Small intestine (tissue), 7 donors: ENCODE results near the gene ABI3BP. TPM values are rescaled to one million over a fixed set of nuclear protein-coding genes. Genes with fewer than 3 reads are reported as not detected.

Experiments used
- DNase-seq, 2 donors: peaks; one replicate each; pipeline versions ENCODE4 v3.0.0 to v3.0.0-alpha.2; 2013
- FAIRE-seq: peaks from 2 replicates; lab custom pipeline; 2012; peaks lifted over from hg19 to GRCh38; lab: Jason Lieb, UNC
- H3K27ac ChIP-seq, 3 donors: one replicate each; pipeline ENCODE4 v1.5.1; 2013; ENCODE audit warnings: low read length in 2 of 3, mild to moderate bottlenecking in 2 of 3, control low read depth in 1 of 3, inconsistent platforms in 1 of 3, low read depth in 1 of 3, moderate library complexity in 1 of 3
- H3K27me3 ChIP-seq, 3 donors: one replicate each; pipeline ENCODE4 v1.6.1; 2013; ENCODE audit warnings: low read length in 3 of 3, inconsistent platforms in 1 of 3; ENCODE audit not compliant: control insufficient read depth in 3 of 3, insufficient read depth in 3 of 3
- H3K36me3 ChIP-seq, 3 donors: one replicate each; pipeline ENCODE4 v1.6.1; 2013; ENCODE audit warnings: low read length in 3 of 3, inconsistent platforms in 1 of 3, low read depth in 1 of 3, mild to moderate bottlenecking in 1 of 3, moderate library complexity in 1 of 3; ENCODE audit not compliant: control insufficient read depth in 3 of 3, insufficient read depth in 2 of 3
- H3K4me1 ChIP-seq, 3 donors: one replicate each; pipeline ENCODE4 v1.6.1; 2013; ENCODE audit warnings: low read length in 2 of 3, inconsistent platforms in 1 of 3, low read depth in 1 of 3, mild to moderate bottlenecking in 1 of 3, moderate library complexity in 1 of 3; ENCODE audit not compliant: control insufficient read depth in 3 of 3, insufficient read depth in 2 of 3
- H3K4me3 ChIP-seq, 3 donors: one replicate each; pipeline ENCODE4 v1.5.1; 2013; ENCODE audit warnings: low read length in 3 of 3, control low read depth in 1 of 3, inconsistent platforms in 1 of 3, low read depth in 1 of 3, mild to moderate bottlenecking in 1 of 3, moderate library complexity in 1 of 3
- H3K9me3 ChIP-seq, 2 donors: one replicate each; pipeline ENCODE4 v1.6.1; 2013; ENCODE audit warnings: low read depth in 1 of 2, low read length in 1 of 2; ENCODE audit not compliant: control insufficient read depth in 2 of 2, insufficient read depth in 1 of 2
- WGBS, 3 donors: extraction: QIAGEN DNeasy Blood & Tissue Kit; methylation state at CpG; one replicate each; pipeline ENCODE4 v1.1.7; 2013; 5-methylcytosine and 5-hydroxymethylcytosine counted together
- polyA plus RNA-seq, 4 donors: library from polyadenylated mRNA; stranded (reverse) in 3 of 4; unstranded in 1 of 4; fragments of 200-250 nt in 3 of 4; fragments of 120-200 nt in 1 of 4; gene quantifications; one replicate each; pipeline versions ENCODE4 v1.2.1 to v1.2.3, GENCODE V29; 2013
- donor health status: healthy with polysubstance abuse.
- donor health status: control.
- donor health status: control.
- donor health status: Bipolar disorder and iron deficiency.
- donor health status: healthy.

ABI3BP gene
- polyA plus RNA-seq, 4 donors = 0.54 to 122 (median 14.4) TPM; not detected in 1

DNA sequence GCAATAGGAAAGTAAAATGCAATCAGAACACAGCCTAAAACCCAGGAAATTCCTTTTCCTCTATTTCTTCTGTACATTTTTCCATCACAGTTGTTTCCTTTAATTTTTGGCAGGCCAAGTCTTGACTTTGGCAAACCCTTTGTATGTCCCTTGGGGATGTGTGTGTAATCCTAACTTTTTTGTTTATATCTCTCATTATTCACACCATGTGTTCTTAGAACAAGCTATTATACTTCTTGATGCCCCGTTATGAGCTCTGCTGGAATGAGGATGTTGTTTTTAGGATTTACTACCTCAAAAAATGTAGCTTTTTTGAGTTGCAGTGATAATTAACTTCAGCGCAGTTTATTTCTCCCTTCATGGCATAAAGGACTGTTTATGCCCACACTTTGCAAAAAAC lies 123.4 kb downstream of the ABI3BP start:
- 61 to 86% (median 80%) methylated on average over 2 of the region's 2 CpGs for WGBS, 3 donors
- no peaks in the 10 kb centered on the region for H3K9me3 ChIP-seq
- FAIRE-seq = no peak

DNA sequence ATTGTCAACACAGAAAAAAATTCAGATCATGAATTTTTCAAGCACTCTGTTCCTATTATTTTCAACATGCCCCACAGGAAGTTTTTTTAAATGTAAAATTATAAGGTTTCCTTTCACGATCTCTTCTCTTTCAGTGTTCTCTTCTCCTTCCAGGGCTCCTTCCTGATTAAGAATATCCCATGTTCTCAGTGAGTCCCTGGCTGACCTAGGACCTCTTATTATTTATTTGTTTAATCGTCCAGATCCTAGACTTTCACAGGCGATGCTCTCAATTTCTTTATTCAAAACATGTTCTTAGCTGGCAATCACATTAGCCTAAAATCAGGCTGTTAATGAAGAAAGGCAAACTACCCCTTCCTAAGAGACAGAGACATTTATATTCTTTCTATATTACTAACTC lies 124.3 kb downstream of the ABI3BP start:
- H3K9me3 ChIP-seq = no peaks in the 10 kb centered on the region
- H3K4me1 ChIP-seq = no peaks in the 10 kb centered on the region
- WGBS, 3 donors = 71 to 85% (median 76%) methylated on average over 3 of the region's 3 CpGs
- no peak overlapping the region for H3K27ac ChIP-seq
- H3K27me3 ChIP-seq = no peaks in the 10 kb centered on the region
- DNase-seq (no peak), FAIRE-seq (no peak)
- no peaks in the 10 kb centered on the region for H3K36me3 ChIP-seq
- H3K4me3 ChIP-seq = no peak overlapping the region

More for the DNA sequence above, 123.4 kb downstream of the ABI3BP start:
- no peaks in the 10 kb centered on the region for H3K4me1 ChIP-seq
- DNase-seq = no peak
- no peak overlapping the region for H3K27ac ChIP-seq
- no peaks in the 10 kb centered on the region for H3K36me3 ChIP-seq
- H3K27me3 ChIP-seq = no peaks in the 10 kb centered on the region
- no peak overlapping the region for H3K4me3 ChIP-seq

DNA sequence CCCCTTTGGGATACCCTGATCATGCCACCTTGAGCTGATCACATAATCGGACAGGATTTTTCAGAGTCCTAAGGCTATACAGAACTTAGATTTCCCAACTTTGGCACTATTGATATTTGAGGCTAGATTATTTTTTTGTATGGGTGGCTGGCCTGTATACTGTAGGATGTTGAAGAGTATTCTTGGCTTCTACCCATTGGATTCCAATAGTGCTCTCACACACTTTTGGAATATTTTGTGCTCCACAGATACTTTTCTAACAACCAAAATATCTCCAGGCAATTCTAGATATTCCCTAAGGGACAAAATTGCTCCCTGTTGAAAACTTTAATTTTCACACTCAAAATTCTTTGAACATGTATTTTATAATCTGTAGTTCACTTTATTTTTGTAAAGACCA lies 125.1 kb downstream of the ABI3BP start:
- no peak overlapping the region for H3K27ac ChIP-seq
- DNase-seq = no peak
- no peaks in the 10 kb centered on the region for H3K9me3 ChIP-seq
- no peak for FAIRE-seq
- no peaks in the 10 kb centered on the region for H3K27me3 ChIP-seq
- no peak overlapping the region for H3K4me3 ChIP-seq
- peaks cover 0 to 2% (median 0%) of the 10 kb centered on the region in 3 donors for H3K36me3 ChIP-seq
- H3K4me1 ChIP-seq = no peaks in the 10 kb centered on the region
- 92 to 97% (median 97%) methylated on average over 1 of the region's 1 CpG for WGBS, 3 donors

DNA sequence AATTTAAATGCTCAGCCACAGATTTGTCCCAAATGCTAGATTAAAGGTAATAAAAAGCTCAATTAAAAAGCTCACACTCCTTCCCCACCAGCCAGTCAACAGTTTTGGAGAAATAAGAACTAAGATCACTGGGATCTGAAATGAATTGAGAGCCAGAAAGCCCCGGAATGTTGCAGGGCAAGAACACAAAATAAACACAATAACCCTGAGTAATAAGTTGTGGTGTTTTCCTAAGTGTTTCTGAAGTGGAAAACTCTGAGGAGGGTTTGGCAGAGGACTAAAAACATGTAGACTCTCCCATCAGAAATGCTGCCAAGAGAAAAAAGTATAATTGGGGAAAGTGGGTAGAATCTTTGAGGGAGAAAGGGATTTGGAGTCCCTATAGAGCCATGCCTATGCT lies 127.8 kb downstream of the ABI3BP start:
- WGBS, 3 donors = 26 to 38% (median 35%) methylated on average over 1 of the region's 1 CpG
- Histone ChIP-seq H3K9me3 (no peaks in the 10 kb centered on the region), H3K27ac (no peak overlapping the region), H3K4me3 (no peak overlapping the region), H3K27me3 (no peaks in the 10 kb centered on the region), H3K4me1 (no peaks in the 10 kb centered on the region), H3K36me3 (peaks cover 0 to 2% (median 0%) of the 10 kb centered on the region in 3 donors)
- DNase-seq (no peak), FAIRE-seq (no peak)

DNA sequence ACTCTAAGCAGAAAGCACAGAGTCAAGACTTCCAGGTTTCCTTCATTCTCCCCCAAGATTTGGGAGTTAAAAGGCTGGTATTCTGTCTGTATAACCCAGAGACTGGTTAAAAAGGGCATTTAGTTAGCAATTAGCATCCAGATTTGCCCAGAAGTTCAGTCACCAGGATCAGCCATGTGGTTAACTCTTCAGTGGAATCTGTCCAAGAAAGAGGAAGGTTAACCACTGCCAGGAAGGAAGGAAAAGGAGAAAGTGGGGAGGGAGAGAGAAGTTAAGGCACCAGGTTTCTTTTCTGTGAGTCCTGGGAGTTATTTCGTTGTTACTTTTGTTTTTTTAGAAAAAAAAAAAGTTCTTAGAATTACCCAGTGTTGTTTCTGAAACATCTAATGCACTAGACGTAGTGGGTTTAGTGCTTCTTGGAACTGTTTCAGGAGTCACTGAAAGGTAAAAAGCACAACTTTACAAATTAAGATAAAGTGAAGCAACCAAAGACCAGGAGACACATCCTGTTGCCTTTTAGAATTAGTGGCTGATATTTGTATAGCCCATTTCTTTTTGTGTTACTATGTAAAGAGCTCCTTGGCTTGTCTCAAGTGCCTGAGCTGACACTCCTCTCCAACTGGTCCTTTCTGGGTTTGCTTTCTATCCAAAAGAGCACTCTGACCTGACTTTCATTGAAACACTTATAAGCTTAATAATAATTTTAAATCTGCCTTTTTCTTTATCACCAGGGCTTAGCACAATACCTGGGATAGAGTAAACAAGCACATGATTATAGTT lies 128.6 kb downstream of the ABI3BP start:
- 51 to 70% (median 57%) methylated on average over 2 of the region's 2 CpGs for WGBS, 3 donors
- no peaks in the 10 kb centered on the region for H3K27me3 ChIP-seq
- H3K4me1 ChIP-seq = no peaks in the 10 kb centered on the region
- peaks cover 0 to 2% (median 0%) of the 10 kb centered on the region in 3 donors for H3K36me3 ChIP-seq
- H3K27ac ChIP-seq = no peak overlapping the region
- no peaks in the 10 kb centered on the region for H3K9me3 ChIP-seq
- no peak for DNase-seq
- no peak for FAIRE-seq
- no peak overlapping the region for H3K4me3 ChIP-seq

DNA sequence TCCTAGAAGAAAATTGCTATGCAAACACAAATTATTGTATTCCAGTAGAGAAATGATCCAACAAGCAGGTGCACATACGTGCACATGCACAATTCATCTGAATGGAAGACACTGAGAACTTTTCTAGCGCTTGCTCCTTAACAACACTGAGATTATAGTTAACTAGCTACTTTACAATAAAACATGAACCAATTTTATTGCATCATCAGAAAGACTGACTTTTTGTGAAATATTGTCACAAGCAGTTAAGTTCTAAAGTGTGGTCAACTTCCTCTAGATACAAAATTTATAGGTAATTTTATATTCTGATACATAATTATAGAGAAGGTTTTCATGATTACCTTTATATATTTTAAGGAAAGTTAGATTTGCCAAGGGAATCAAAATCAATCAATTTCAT lies 135.4 kb downstream of the ABI3BP start:
- Histone ChIP-seq H3K27me3 (no peaks in the 10 kb centered on the region), H3K36me3 (no peaks in the 10 kb centered on the region), H3K9me3 (no peaks in the 10 kb centered on the region), H3K4me1 (no peaks in the 10 kb centered on the region), H3K4me3 (no peak overlapping the region), H3K27ac (no peak overlapping the region)
- WGBS, 3 donors = 84 to 90% (median 90%) methylated on average over 2 of the region's 2 CpGs
- no peak for FAIRE-seq
- no peak for DNase-seq

DNA sequence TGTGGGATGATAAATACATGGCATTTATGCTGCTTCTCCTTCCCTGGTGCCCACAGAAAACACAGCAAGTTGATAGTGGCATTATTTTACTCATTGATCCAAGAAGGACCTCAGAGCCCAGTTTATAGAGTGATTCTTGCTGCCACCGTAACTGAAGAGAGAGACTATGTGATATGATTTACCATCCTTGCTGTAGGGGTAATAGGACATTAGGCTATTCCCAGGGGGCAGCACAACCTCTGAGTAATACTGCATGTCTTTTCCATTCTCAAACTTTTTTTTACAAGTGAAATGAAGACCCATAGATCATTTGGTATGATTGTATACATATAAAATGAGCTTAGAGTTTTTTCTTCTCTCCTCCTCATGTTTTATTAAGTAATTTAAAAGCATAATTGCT lies 136.4 kb downstream of the ABI3BP start:
- Histone ChIP-seq H3K27me3 (no peaks in the 10 kb centered on the region), H3K36me3 (no peaks in the 10 kb centered on the region), H3K4me1 (no peaks in the 10 kb centered on the region), H3K27ac (no peak overlapping the region), H3K9me3 (no peaks in the 10 kb centered on the region), H3K4me3 (no peak overlapping the region)
- no peak for DNase-seq
- WGBS, 3 donors = 89 to 97% (median 92%) methylated on average over 1 of the region's 1 CpG
- no peak for FAIRE-seq

DNA sequence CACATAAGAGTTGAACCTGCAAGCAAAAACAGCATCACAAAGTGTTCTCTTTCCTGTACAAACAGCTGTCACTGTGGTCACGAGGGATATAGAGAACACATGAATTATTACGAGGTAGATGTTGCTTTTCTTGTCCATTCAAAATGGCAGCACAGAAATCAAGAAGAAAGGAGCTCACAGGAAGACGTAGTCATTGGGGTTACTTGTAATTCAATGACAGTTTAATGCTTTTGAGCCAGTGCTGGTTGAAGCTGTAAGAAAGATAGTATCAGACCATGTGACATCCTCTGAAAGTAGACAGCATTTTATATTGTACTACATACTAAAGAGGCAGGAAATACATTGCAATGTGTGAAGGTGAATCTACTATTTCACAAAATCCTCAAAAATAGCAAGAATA lies 140.4 kb downstream of the ABI3BP start:
- no peak overlapping the region for H3K4me3 ChIP-seq
- no peaks in the 10 kb centered on the region for H3K9me3 ChIP-seq
- no peak overlapping the region for H3K27ac ChIP-seq
- no peaks in the 10 kb centered on the region for H3K36me3 ChIP-seq
- peaks cover 0 to 2% (median 0%) of the 10 kb centered on the region in 3 donors for H3K27me3 ChIP-seq
- no peaks in the 10 kb centered on the region for H3K4me1 ChIP-seq
- 62 to 81% (median 79%) methylated on average over 3 of the region's 3 CpGs for WGBS, 3 donors
- DNase-seq = no peak
- no peak for FAIRE-seq

DNA sequence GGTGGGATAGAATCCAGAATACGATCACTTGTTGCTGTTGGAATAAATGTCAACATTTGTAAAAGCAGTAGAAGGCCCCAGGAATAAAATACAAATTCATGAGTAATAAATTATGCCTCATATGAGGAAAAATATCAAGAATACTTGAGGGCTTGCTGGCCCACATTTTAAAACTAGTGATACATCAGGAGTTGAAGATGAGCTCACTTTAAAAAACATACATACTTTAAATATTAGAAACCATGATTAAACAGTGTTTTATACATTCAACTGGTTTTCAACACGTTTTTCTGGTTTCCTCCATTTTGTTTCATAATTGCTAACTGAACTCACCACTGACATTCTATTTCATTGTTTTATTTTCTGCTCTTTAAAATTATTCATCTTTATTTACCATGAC lies 142.5 kb downstream of the ABI3BP start:
- H3K27ac ChIP-seq = no peak overlapping the region
- H3K4me3 ChIP-seq = no peak overlapping the region
- H3K27me3 ChIP-seq = peaks cover 0 to 2% (median 0%) of the 10 kb centered on the region in 3 donors
- no peaks in the 10 kb centered on the region for H3K36me3 ChIP-seq
- no peaks in the 10 kb centered on the region for H3K4me1 ChIP-seq
- 52 to 74% (median 66%) methylated on average over 2 of the region's 2 CpGs for WGBS, 3 donors
- DNase-seq (no peak), FAIRE-seq (no peak)
- no peaks in the 10 kb centered on the region for H3K9me3 ChIP-seq
